GM19035 (cell line): ENCODE results near the gene BCR.
"Not testable (repeated sequence)": the region's sequence is repeated elsewhere in the genome, so short reads cannot be mapped to it uniquely, and the experiment has no call there.

Experiments
- ATAC-seq: cut with Tn5 transposase; IDR thresholded peaks from one replicate; pipeline ENCODE4 v1.9.1; 2021; ENCODE audit not compliant: unreplicated experiment

Gene BCR

GRCh38 chr22:23309261-23309660, 129.0 kb downstream of the BCR start:
- not testable (repeated sequence) for ATAC-seq

- not testable (repeated sequence) for ATAC-seq
Observed at GRCh38 chr22:23310443-23311097, 130.3 kb downstream of the BCR start.

GRCh38 chr22:23311635-23312420, 131.5 kb downstream of the BCR start:
- ATAC-seq, result not testable (repeated sequence)

GRCh38 chr22:23313791-23314567, 133.7 kb downstream of the BCR start:
- no peak for ATAC-seq

- no peak for ATAC-seq
Observed at GRCh38 chr22:23315341-23315917, 135.1 kb downstream of the BCR start.

GRCh38 chr22:23316596-23316995, 136.3 kb downstream of the BCR start:
- not testable (repeated sequence) for ATAC-seq

GRCh38 chr22:23318316-23318715, 138.0 kb downstream of the BCR start:
- not testable (repeated sequence) for ATAC-seq

GRCh38 chr22:23322497-23323080, 142.3 kb downstream of the BCR start:
- not testable (repeated sequence) for ATAC-seq

GRCh38 chr22:23323960-23324688, 143.8 kb downstream of the BCR start:
- ATAC-seq, result not testable (repeated sequence)

GRCh38 chr22:23325183-23325582, 144.9 kb downstream of the BCR start:
- ATAC-seq, result no peak

GRCh38 chr22:23333822-23334221, 153.5 kb downstream of the BCR start:
- ATAC-seq, result not testable (repeated sequence)

GRCh38 chr22:23337672-23338071, 157.4 kb downstream of the BCR start:
- not testable (repeated sequence) for ATAC-seq

- ATAC-seq, result not testable (repeated sequence)
Observed at GRCh38 chr22:23341942-23342695, 161.8 kb downstream of the BCR start.

- ATAC-seq, result no peak
Observed at GRCh38 chr22:23351321-23351720, 171.0 kb downstream of the BCR start.

- no peak for ATAC-seq
Observed at GRCh38 chr22:23353004-23353403, 172.7 kb downstream of the BCR start.

GRCh38 chr22:23353696-23354095, 173.4 kb downstream of the BCR start:
- ATAC-seq, result no peak

GRCh38 chr22:23356094-23356493, 175.8 kb downstream of the BCR start:
- ATAC-seq, result no peak

GRCh38 chr22:23357053-23357452, 176.7 kb downstream of the BCR start:
- ATAC-seq, result no peak

- ATAC-seq, result no peak
Observed at GRCh38 chr22:23359583-23360123, 179.3 kb downstream of the BCR start.
